Measurements from ENCODE around the gene LINGO4.
A peak's percentile ranks its signal among the peaks of the same experiment; 100 is the strongest.

The LINGO4 gene

GRCh38 chr1:151805066-151805820 lies at the start of gene LINGO4:
Gene LINGO4, minus strand, starts transcription at chr1:151805419. Its CDS starts 2,715 bp downstream, at chr1:151802704.
- DNase-seq = no peak

GRCh38 chr1:151854658-151855057 lies 49.4 kb upstream of the LINGO4 start:
- no peak for DNase-seq

GRCh38 chr1:151853411-151853943 lies 48.3 kb upstream of the LINGO4 start, which contains the start of gene THEM5:
Gene THEM5, minus strand, starts transcription at chr1:151853712. Its CDS starts 147 bp downstream, at chr1:151853565.
- no peak for DNase-seq

- no peak for DNase-seq
Measured at GRCh38 chr1:151852733-151853132, 47.5 kb upstream of the LINGO4 start.

GRCh38 chr1:151851886-151852285 lies 46.7 kb upstream of the LINGO4 start:
- DNase-seq = no peak

- DNase-seq = no peak
Measured at GRCh38 chr1:151849871-151850270, 44.7 kb upstream of the LINGO4 start.

- DNase-seq = no peak
Measured at GRCh38 chr1:151849126-151849525, 43.9 kb upstream of the LINGO4 start.

GRCh38 chr1:151847867-151848596 lies 42.8 kb upstream of the LINGO4 start:
- no peak for DNase-seq

- no peak for DNase-seq
Measured at GRCh38 chr1:151846686-151847237, 41.5 kb upstream of the LINGO4 start.

- no peak for DNase-seq
Measured at GRCh38 chr1:151846062-151846568, 40.9 kb upstream of the LINGO4 start.

GRCh38 chr1:151843398-151843797 lies 38.2 kb upstream of the LINGO4 start:
- DNase-seq = no peak

- DNase-seq = no peak
Measured at GRCh38 chr1:151841141-151841540, 35.9 kb upstream of the LINGO4 start.

- DNase-seq = peak; percentile 43
Measured at GRCh38 chr1:151840421-151840820, 35.2 kb upstream of the LINGO4 start.

GRCh38 chr1:151839457-151840403 lies 34.5 kb upstream of the LINGO4 start, which contains the start of gene C2CD4D:
Gene C2CD4D, minus strand, starts transcription at chr1:151839820. Its CDS starts 831 bp downstream, at chr1:151838989.
- DNase-seq = peak; percentile 78

GRCh38 chr1:151839082-151839412 lies 33.8 kb upstream of the LINGO4 start:
- no peak for DNase-seq

GRCh38 chr1:151838222-151839081 lies 33.2 kb upstream of the LINGO4 start:
- no peak for DNase-seq

GRCh38 chr1:151837884-151838221 lies 32.6 kb upstream of the LINGO4 start:
- no peak for DNase-seq

GRCh38 chr1:151837197-151837596 lies 32.0 kb upstream of the LINGO4 start:
- no peak for DNase-seq

- DNase-seq = no peak
Measured at GRCh38 chr1:151835596-151835995, 30.4 kb upstream of the LINGO4 start.

- no peak for DNase-seq
Measured at GRCh38 chr1:151834239-151834638, 29.0 kb upstream of the LINGO4 start.

- no peak for DNase-seq
Measured at GRCh38 chr1:151833172-151833900, 28.1 kb upstream of the LINGO4 start.

Data from NCI-H1105 treated with DMSO at 0.1 percent for 48 hours (cell line).